HCT116 (cell line): ENCODE results near the gene NAGPA. TPM values are rescaled to one million over a fixed set of nuclear protein-coding genes. Genes with fewer than 3 reads are reported as not detected.

Experiments
- ATAC-seq: fragments of 200-7000 bp; cut with Tn5 transposase; 2 replicates; pipeline ENCODE4 v1.9.1; 2020; ENCODE audit warnings: mild to moderate bottlenecking, moderate library complexity
- BruUV-seq: library from RNA; stranded (reverse); fragments of 400-500 nt; replicated peaks from 2 replicates; lab custom pipeline; 2021; lab: Mats Ljungman, UMichigan
- CTCF ChIA-PET: fragments of 300-600 bp; sonication (Branson Sonifier 250); formaldehyde crosslinking; loops from one replicate; lab custom pipeline; 2021; ENCODE audit warnings: antibody characterized with exemption; lab: Charles Lee
- POLR2A ChIA-PET: fragments of 300-600, 350-600 bp; sonication (Branson Sonifier 250); formaldehyde crosslinking; loops from one replicate; lab custom pipeline; 2021; ENCODE audit warnings: antibody characterized with exemption; lab: Charles Lee
- RAD21 ChIA-PET, 2 experiments: fragments of 300-600 bp; sonication (Branson Sonifier 250); formaldehyde crosslinking; loops; one replicate each; lab custom pipeline; 2023; ENCODE audit warnings: low total read pairs in 2 of 2; ENCODE audit not compliant: uncharacterized antibody in 2 of 2, unreplicated experiment in 2 of 2, low non-redundant PET in 1 of 2; lab: Charles Lee
- DNase-seq: peaks from one replicate; pipeline ENCODE4 v3.0.0-alpha.2; 2010; ENCODE audit warnings: low read depth, low spot score
- H2AFZ ChIP-seq: fragments of 200-600 bp; shearing (Covaris generic), sonication (generic); 2 replicates; pipeline ENCODE4 v1.6.1; 2017; ENCODE audit warnings: low read depth, mixed run types, mixed read lengths, antibody characterized with exemption, low read length; ENCODE audit not compliant: poor library complexity, severe bottlenecking
- H3K27ac ChIP-seq: 2 replicates; pipeline ENCODE4 v1.5.1; 2012; ENCODE audit warnings: low read depth, low read length
- H3K27me3 ChIP-seq: fragments of 200-600 bp; sonication (generic); 2 replicates; pipeline ENCODE4 v1.6.1; 2016; ENCODE audit warnings: mixed run types, low read length, mixed read lengths; ENCODE audit not compliant: insufficient read depth
- H3K36me3 ChIP-seq, 2 experiments: fragments of 200-500 bp in 1 of 2; fragments of 200-600 bp in 1 of 2; sonication (Bioruptor generic) in 1 of 2; sonication (generic) in 1 of 2; 2 replicates each; pipeline versions ENCODE4 v1.5.1 to v1.6.1; 2014 to 2016; ENCODE audit warnings: low read length in 2 of 2, inconsistent platforms in 1 of 2, mixed read lengths in 1 of 2, mixed run types in 1 of 2; ENCODE audit not compliant: insufficient read depth in 2 of 2, control insufficient read depth in 1 of 2
- H3K4me1 ChIP-seq, 2 experiments: fragments of 200-600 bp in 1 of 2; sonication (generic) in 1 of 2; 2 replicates each; pipeline versions ENCODE4 v1.5.1 to v1.6.1; 2012 to 2017; ENCODE audit warnings: low read length in 2 of 2, inconsistent platforms in 1 of 2, mild to moderate bottlenecking in 1 of 2, mixed read lengths in 1 of 2, mixed run types in 1 of 2, moderate library complexity in 1 of 2; ENCODE audit not compliant: insufficient read depth in 2 of 2, control insufficient read depth in 1 of 2
- H3K4me2 ChIP-seq: fragments of 200-600 bp; sonication (generic); 2 replicates; pipeline ENCODE4 v1.6.1; 2017; ENCODE audit warnings: mixed run types, low read length, mixed read lengths
- H3K4me3 ChIP-seq, 2 experiments: fragments of 200-600 bp in 1 of 2; sonication (generic) in 1 of 2; replicated peaks in 1 of 2; 2 replicates each; pipeline ENCODE4 v1.5.1; 2011 to 2016; ENCODE audit warnings: low read length in 2 of 2, control low read depth in 1 of 2, low read depth in 1 of 2, mild to moderate bottlenecking in 1 of 2, mixed read lengths in 1 of 2, mixed run types in 1 of 2
- H3K79me2 ChIP-seq: fragments of 200-600 bp; sonication (generic); 2 replicates; pipeline ENCODE4 v1.6.1; 2017; ENCODE audit warnings: mild to moderate bottlenecking, mixed run types, low read length, moderate library complexity, mixed read lengths; ENCODE audit not compliant: insufficient read depth
- H3K9ac ChIP-seq: fragments of 200-600 bp; sonication (generic); 2 replicates; pipeline ENCODE4 v1.6.1; 2016; ENCODE audit warnings: low read length, mixed read lengths
- H3K9me2 ChIP-seq: fragments of 200-600 bp; sonication (generic), shearing (Covaris generic); 2 replicates; pipeline ENCODE4 v1.6.1; 2017; ENCODE audit warnings: mixed run types, mild to moderate bottlenecking, moderate library complexity; ENCODE audit not compliant: insufficient read depth
- H3K9me3 ChIP-seq, 2 experiments: fragments of 200-500 bp in 1 of 2; fragments of 200-600 bp in 1 of 2; sonication (Bioruptor generic) in 1 of 2; sonication (generic) in 1 of 2; 2 replicates each; pipeline ENCODE4 v1.6.1; 2014 to 2017; ENCODE audit warnings: low read length in 2 of 2, mixed read lengths in 2 of 2, inconsistent platforms in 1 of 2, low read depth in 1 of 2, mild to moderate bottlenecking in 1 of 2, mixed run types in 1 of 2, moderate library complexity in 1 of 2; ENCODE audit not compliant: control insufficient read depth in 1 of 2, insufficient read depth in 1 of 2
- H4K20me1 ChIP-seq: fragments of 200-600 bp; sonication (generic), shearing (Covaris generic); 2 replicates; pipeline ENCODE4 v1.6.1; 2017; ENCODE audit warnings: mixed run types, mild to moderate bottlenecking, moderate library complexity; ENCODE audit not compliant: insufficient read depth
- CEBPB ChIP-seq: IDR thresholded peaks from 2 replicates; pipeline ENCODE4 v1.6.1; 2012; ENCODE audit warnings: low read depth
- CTCF ChIP-seq, 3 experiments: fragments of 200-600 bp in 1 of 3; sonication (generic) in 1 of 3; IDR thresholded peaks in 2 of 3; conservative IDR thresholded peaks in 1 of 3; 2 replicates each; pipeline ENCODE4 v1.5.1; 2012 to 2017; ENCODE audit warnings: low read depth in 2 of 3, low read length in 2 of 3, antibody characterized with exemption in 1 of 3, borderline replicate concordance in 1 of 3, control low read depth in 1 of 3, mild to moderate bottlenecking in 1 of 3, mixed read lengths in 1 of 3, mixed run types in 1 of 3, moderate library complexity in 1 of 3; ENCODE audit not compliant: insufficient read depth in 1 of 3
- ELF1 ChIP-seq: IDR thresholded peaks from 2 replicates; pipeline ENCODE4 v1.6.1; 2012; ENCODE audit warnings: low read depth, borderline replicate concordance
- EZH2 ChIP-seq: fragments of 200-600 bp; sonication (generic); IDR thresholded peaks from 2 replicates; pipeline ENCODE4 v1.6.1; 2017; ENCODE audit warnings: antibody characterized with exemption, mixed run types
- FOSL1 ChIP-seq: IDR thresholded peaks from 2 replicates; pipeline ENCODE4 v1.6.1; 2012; ENCODE audit warnings: low read depth
- JUND ChIP-seq: IDR thresholded peaks from 2 replicates; pipeline ENCODE4 v1.6.1; 2012
- POLR2A ChIP-seq: IDR thresholded peaks from 2 replicates; pipeline ENCODE4 v1.7.0; 2011; ENCODE audit warnings: borderline replicate concordance; ENCODE audit not compliant: insufficient read depth, insufficient read length; ENCODE audit errors: extremely low read depth
- RAD21 ChIP-seq: IDR thresholded peaks from 2 replicates; pipeline ENCODE4 v1.6.1; 2012; ENCODE audit warnings: low read depth, mild to moderate bottlenecking
- REST ChIP-seq: IDR thresholded peaks from 2 replicates; pipeline ENCODE4 v1.6.1; 2012; ENCODE audit warnings: low read depth
- SIN3A ChIP-seq: IDR thresholded peaks from 2 replicates; pipeline ENCODE4 v1.6.1; 2012; ENCODE audit warnings: low read depth
- SP1 ChIP-seq: IDR thresholded peaks from 2 replicates; pipeline ENCODE4 v1.6.1; 2012; ENCODE audit warnings: low read depth
- SRF ChIP-seq: IDR thresholded peaks from 2 replicates; pipeline ENCODE4 v1.6.1; 2012; ENCODE audit warnings: low read depth
- YY1 ChIP-seq: IDR thresholded peaks from 2 replicates; pipeline ENCODE4 v1.6.1; 2011; ENCODE audit warnings: low read length, low read depth, moderate library complexity, mild to moderate bottlenecking; ENCODE audit not compliant: insufficient replicate concordance; ENCODE audit errors: extremely low read depth
- ZFX ChIP-seq: fragments of 450-650 bp; IDR thresholded peaks from 2 replicates; pipeline ENCODE4 v1.6.1; 2017
- ZNF274 ChIP-seq: fragments of 200-500 bp; sonication (Bioruptor generic); IDR thresholded peaks from 2 replicates; pipeline ENCODE4 v1.6.1; 2014; ENCODE audit warnings: mild to moderate bottlenecking, low read depth, low read length, inconsistent platforms
- intact Hi-C: fragments of 100-400 bp; cut with micrococcal nuclease; formaldehyde crosslinking; loops from 2 replicates; pipeline ENCODE4 v1.10.0; 2022
- total RNA-seq: library from RNA; stranded (reverse); gene quantifications from one replicate; pipeline ENCODE4 v1.2.1, GENCODE V29; 2021; ENCODE audit not compliant: unreplicated experiment
- TF ChIP-seq, protein P1 (sequence below): IDR thresholded peaks from 2 replicates; pipeline ENCODE4 v1.6.1; 2012
- TF ChIP-seq, protein P2 (sequence below): IDR thresholded peaks from 2 replicates; pipeline ENCODE4 v1.6.1; 2011; ENCODE audit warnings: mild to moderate bottlenecking, low read length, moderate library complexity; ENCODE audit not compliant: insufficient replicate concordance; ENCODE audit errors: extremely low read depth

NAGPA gene
- total RNA-seq, 1 experiment from 2014 or later: 17.5 TPM

DNA sequence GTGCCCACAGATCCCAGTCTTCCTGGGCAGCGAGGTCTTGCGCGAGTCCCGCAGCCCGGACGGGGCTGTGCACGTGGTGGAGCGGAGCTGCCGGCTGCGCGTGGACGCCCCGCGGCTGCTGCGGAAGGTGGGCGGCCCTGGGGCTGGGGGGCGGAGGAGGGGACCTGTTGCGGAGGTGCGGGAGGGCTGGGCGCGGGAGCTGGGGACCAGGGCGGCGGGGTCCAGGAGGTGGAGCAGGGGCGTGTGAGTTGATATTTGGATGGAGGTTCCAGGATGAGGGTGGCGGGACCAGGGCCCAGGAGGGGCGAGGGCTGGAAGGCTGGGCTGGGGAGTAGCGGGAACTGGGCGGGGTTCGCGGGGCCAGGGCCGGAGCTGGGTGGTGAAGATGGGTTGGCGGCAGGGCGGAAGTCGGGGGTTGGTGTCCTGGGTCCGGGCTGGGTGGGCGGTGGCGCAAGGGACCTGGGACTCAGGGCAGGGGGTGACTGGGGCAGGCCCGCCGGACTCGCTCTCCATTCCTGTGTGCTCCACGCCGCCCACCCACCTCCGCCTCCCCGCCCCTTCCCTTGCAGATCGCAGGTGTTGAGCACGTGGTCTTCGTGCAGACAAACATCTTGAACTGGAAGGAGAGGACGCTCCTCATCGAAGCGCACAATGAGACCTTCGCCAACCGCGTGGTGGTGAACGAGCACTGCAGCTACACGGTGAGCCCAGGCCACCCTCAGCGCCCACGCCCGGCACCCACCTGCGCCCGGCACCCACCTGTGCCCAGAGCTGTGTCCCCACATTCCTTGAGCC is 46.0 kb downstream of the NAGPA start:
- ChIA-PET POLR2A (no interaction called here), CTCF (no interaction called here), RAD21 (no interaction called here)
- BruUV-seq: no TSS peak
- H4K20me1 ChIP-seq: no peaks in the 10 kb centered on the region
- H3K9me2 ChIP-seq: no peaks in the 10 kb centered on the region
- TF ChIP-seq CEBPB (no peak), FOSL1 (no peak), EZH2 (no peak), YY1 (no peak), RAD21 (no peak), SRF (no peak), ELF1 (no peak), ZNF274 (no peak), SIN3A (no peak), JUND (no peak), SP1 (no peak), REST (no peak), POLR2A (no peak), ZFX (no peak), CTCF (IDR thresholded peaks at IDR 0.05 in 2 of 3, conservative IDR thresholded peaks at IDR 0.05 in 1 of 3; ENCODE audit: borderline replicate concordance in 1 of 3, insufficient read depth in 1 of 3, low read depth in 2 of 3, low read length in 2 of 3) (no peak)
- TF ChIP-seq, protein P1, sequence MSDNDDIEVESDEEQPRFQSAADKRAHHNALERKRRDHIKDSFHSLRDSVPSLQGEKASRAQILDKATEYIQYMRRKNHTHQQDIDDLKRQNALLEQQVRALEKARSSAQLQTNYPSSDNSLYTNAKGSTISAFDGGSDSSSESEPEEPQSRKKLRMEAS: no peak
- TF ChIP-seq, protein P2, sequence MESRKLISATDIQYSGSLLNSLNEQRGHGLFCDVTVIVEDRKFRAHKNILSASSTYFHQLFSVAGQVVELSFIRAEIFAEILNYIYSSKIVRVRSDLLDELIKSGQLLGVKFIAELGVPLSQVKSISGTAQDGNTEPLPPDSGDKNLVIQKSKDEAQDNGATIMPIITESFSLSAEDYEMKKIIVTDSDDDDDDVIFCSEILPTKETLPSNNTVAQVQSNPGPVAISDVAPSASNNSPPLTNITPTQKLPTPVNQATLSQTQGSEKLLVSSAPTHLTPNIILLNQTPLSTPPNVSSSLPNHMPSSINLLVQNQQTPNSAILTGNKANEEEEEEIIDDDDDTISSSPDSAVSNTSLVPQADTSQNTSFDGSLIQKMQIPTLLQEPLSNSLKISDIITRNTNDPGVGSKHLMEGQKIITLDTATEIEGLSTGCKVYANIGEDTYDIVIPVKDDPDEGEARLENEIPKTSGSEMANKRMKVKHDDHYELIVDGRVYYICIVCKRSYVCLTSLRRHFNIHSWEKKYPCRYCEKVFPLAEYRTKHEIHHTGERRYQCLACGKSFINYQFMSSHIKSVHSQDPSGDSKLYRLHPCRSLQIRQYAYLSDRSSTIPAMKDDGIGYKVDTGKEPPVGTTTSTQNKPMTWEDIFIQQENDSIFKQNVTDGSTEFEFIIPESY: no peak
- H3K27ac ChIP-seq: no peak overlapping the region
- no peak overlapping the region for H3K4me2 ChIP-seq
- H3K36me3 ChIP-seq: no peaks in the 10 kb centered on the region
- ATAC-seq: no peak
- no peaks in the 10 kb centered on the region for H3K4me1 ChIP-seq
- H3K79me2 ChIP-seq: no peaks in the 10 kb centered on the region
- H2AFZ ChIP-seq: no peak overlapping the region
- no peak overlapping the region for H3K9ac ChIP-seq
- intact Hi-C loops: no loop called here
- no peak for DNase-seq
- H3K4me3 ChIP-seq: no peak overlapping the region
- H3K27me3 ChIP-seq: no peaks in the 10 kb centered on the region
- H3K9me3 ChIP-seq: no peaks in the 10 kb centered on the region
